ENCODE results near the gene TAS1R3.

TAS1R3 gene

DNA sequence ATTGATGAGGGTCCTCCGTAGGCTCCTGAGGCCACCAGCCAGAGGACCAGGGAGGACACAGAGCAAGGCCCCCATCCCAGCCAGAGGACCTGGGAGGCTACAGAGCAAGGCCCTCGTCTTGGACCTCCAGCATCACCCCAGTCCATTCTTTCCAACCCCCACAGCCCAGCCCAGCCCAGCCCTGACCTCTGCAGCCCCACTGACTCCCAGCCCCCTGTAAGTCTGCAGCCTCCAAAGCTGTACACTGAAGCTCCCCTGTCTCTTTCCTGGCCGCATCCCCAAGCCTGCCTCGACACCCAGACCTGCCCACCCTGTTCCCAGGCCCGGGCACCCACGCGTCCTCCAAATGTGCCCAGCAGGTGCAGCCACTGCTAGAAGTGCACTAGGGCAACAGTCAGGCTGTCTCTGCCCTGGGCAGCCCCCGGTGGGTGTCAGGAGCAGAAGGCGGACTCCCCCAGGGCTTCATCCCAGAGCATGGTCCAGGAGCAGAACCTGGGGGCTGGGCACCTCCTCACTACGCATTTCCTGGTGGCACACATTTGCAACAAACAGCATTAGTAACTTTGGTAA is 16.0 kb downstream of the TAS1R3 start:
- H3K4me3 ChIP-seq (ENCODE audit: low read depth, low read length), result no peak overlapping the region
- TF ChIP-seq, protein P1, sequence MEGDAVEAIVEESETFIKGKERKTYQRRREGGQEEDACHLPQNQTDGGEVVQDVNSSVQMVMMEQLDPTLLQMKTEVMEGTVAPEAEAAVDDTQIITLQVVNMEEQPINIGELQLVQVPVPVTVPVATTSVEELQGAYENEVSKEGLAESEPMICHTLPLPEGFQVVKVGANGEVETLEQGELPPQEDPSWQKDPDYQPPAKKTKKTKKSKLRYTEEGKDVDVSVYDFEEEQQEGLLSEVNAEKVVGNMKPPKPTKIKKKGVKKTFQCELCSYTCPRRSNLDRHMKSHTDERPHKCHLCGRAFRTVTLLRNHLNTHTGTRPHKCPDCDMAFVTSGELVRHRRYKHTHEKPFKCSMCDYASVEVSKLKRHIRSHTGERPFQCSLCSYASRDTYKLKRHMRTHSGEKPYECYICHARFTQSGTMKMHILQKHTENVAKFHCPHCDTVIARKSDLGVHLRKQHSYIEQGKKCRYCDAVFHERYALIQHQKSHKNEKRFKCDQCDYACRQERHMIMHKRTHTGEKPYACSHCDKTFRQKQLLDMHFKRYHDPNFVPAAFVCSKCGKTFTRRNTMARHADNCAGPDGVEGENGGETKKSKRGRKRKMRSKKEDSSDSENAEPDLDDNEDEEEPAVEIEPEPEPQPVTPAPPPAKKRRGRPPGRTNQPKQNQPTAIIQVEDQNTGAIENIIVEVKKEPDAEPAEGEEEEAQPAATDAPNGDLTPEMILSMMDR (IDR thresholded peaks at IDR 0.05; ENCODE audit: insufficient read depth, low read depth, low read length, missing control alignments), result no peak
- no peak for DNase-seq (ENCODE audit: low read depth)

DNA sequence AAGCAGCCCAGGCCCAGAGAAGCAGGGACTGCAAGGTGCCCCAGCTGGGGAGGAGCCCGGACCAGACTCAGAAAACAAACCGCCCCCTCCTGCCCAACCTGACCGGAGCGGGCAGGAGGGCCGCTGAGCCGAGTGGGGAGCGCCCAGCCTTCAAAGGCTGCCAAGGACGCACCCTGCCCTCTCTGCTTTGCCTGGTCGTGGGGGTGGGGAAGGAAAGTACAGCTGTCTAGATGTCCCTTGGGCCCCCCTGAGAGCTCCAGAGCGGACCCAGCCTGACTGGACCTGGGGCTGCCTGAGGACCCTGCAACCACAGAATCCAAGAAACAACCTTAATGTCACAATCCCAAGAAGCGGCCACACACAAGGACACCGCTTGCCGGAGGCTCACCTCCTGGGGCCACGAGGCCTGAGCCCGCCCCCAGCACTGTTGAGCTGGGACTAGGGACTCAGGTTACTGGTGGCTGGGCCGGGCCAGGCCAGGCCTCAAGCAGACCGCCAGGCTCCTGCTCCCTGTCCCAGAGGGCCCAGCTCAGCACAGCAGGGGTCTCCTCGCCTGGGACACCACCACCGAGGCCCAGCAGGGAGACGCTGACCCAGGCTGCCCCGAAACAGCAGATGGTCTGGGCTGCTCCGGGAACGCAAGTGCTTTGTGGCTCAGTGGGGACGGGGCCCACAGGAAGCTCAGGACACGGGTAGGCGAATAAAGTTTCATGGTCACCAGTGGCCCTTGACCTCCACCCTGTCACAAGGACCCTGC is 16.8 kb downstream of the TAS1R3 start:
- peak overlapping the region; percentile 77 for H3K4me3 ChIP-seq (ENCODE audit: low read depth, low read length)
- TF ChIP-seq, protein P1 (IDR thresholded peaks at IDR 0.05; ENCODE audit: insufficient read depth, low read depth, low read length, missing control alignments), result no peak
- no peak for DNase-seq (ENCODE audit: low read depth)

DNA sequence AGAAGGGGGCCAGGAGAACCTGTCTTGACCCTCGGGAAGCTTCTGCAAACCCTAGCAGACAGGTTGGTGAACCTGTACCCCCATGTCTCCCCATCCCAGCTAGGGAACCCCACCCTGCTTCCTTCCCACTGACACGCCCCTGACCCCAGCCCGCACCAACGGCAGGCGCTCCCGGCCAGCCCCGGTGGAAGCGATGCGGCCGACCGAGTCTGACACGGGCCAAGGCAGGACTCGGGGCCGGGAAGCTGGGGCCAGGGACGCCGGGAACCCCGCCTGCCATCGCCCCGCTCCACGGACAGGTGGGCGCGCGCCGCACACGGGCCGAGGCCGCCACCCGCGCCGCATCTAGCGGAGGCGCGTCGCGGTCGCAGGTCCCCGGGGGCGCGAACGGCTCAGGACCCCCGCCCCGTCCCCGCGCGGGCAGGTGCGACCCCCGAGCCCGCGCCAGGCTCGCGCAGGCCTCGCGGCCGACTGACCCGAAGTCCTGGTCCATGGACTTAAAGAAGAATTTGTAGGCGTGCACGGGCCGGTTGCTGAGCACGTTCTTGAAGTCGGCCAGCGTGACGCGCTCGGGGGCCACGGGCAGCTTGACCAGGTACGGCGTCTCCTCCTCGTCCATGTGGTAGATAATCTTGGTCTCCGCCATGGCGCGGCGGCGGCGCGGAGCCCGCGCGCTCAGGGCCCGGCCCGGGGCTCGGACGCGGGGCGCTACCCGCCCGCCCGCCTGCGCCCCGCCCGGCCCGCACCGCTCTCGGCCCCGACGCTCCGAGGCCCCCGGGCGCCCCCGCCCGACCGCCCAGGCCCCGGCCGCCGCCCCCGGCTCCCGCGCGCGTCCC is 17.6 kb downstream of the TAS1R3 start:
- TF ChIP-seq, protein P1 (IDR thresholded peaks at IDR 0.05; ENCODE audit: insufficient read depth, low read depth, low read length, missing control alignments), result no peak
- peak; percentile 49 for DNase-seq (ENCODE audit: low read depth)
- H3K4me3 ChIP-seq (ENCODE audit: low read depth, low read length), result peak overlapping the region; percentile 77

DNA sequence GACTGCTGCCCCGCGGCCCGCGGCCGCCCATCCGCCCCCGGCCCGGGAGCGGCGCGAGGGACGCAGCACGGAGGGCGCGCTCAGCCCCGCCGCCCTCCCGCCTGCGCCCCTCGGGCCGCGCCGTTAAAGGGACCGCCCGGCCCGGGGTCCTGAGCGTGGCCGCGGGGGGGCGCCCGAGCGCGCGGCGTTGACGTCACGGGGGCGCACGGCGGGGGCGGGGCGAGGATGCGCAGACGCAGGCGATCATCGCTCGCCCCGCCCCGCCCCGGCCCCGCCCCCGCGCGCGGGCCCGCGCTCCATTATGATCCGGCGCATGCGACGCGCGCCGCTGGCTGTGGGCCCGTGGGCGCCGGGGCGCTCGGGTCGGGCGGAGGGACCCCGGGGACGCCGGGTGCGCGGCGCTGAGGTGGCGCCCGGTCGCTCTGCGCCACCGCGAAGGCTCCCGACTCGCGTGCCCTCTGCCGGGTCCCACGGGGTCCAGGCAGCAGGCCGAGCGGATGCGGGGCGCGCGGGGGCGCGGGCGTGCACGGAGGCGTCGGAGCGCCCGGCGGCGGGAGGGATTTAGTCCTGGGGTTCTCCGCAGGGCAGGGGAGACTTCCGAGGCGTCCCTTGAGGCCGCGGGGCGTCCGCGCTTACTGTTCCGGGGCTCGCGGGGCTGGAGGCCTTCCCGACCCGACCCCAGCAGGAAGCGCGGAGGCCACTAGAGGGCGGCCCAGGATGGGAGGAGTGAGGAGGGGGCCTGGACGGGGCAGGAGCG is 18.4 kb downstream of the TAS1R3 start, which contains the start of gene DVL1:
TSS of gene DVL1 (minus strand) at position 163 of the 757 bp plus-strand sequence. CDS start 353 bp downstream, outside the sequence.
- TF ChIP-seq, protein P1 (IDR thresholded peaks at IDR 0.05; ENCODE audit: insufficient read depth, low read depth, low read length, missing control alignments), result peak; percentile 56
- H3K4me3 ChIP-seq (ENCODE audit: low read depth, low read length), result peak within 1 kb of the TSS; percentile 77
- peak; percentile 79 for DNase-seq (ENCODE audit: low read depth)

DNA sequence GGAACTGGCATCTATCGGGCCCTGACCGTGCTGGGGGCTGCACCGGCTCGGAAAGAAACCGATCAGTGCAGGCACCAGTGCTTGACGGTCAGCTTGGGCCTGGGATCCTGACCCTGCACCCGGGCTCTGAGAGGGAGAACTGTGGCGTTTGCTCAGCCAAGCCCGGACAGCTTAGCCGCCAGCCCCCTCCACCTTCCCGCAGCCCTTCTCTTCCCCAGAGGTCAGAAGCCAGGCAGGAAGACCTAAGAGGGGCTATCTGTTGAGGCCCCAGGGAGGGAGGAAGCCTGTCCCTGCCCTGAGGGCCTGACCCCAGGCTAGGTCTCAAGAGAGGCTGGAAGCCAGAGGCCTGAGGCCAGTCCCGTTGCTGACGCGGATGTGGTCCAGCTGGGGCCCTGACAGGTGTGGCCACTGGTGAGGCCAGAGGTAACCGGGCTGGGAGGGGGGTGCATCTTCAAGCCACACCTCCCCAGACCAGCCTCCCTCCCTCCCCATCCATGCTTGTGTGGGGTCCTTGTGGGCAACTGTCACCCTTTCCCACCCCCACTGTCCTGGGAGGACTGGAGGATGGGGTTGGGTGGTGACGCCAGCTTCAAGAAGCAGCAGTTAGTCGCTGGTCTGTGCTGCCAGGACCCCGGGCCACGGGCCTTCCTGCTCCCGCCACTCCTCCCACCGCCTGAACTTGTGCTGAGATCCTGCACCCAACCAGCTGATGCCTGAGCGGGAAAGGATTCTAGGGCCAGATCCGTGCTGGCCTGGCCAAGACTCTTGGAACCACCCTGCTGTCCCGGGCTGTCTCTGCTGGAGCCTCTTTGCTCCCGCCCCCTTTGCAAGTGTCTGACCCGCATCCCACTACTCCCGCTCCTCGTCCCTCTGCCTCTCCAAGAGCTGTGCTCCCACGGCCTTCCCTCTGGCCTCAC is 20.7 kb downstream of the TAS1R3 start:
- DNase-seq (ENCODE audit: low read depth), result no peak
- H3K4me3 ChIP-seq (ENCODE audit: low read depth, low read length), result no peak overlapping the region
- TF ChIP-seq, protein P1 (IDR thresholded peaks at IDR 0.05; ENCODE audit: insufficient read depth, low read depth, low read length, missing control alignments), result no peak

All from GM12865 (cell line).